ENCODE results near the gene EVC.

DNA sequence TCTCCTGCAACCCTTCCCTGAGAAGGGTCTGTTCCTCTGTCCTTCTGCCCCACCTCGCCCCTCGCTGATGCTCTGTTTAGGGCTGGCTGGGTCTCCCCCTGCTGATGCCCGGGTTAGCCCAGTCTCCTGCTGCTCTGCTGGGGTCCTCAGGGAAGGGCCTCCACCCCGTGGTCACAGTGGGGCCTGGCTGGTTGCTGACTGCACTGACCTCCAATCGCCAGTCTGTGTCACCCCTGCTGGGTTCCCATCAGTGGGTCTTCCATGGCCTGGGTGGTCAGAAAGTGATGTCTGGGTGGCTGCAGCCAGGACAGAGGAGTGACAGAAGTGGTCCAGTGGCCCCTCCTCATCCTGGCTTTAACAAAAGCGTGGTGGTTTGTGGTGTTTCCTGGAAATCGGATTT lies 44.7 kb downstream of the EVC start:
- no peak for TF ChIP-seq POLR2A (IDR thresholded peaks at IDR 0.05)
- TF ChIP-seq, protein P1, sequence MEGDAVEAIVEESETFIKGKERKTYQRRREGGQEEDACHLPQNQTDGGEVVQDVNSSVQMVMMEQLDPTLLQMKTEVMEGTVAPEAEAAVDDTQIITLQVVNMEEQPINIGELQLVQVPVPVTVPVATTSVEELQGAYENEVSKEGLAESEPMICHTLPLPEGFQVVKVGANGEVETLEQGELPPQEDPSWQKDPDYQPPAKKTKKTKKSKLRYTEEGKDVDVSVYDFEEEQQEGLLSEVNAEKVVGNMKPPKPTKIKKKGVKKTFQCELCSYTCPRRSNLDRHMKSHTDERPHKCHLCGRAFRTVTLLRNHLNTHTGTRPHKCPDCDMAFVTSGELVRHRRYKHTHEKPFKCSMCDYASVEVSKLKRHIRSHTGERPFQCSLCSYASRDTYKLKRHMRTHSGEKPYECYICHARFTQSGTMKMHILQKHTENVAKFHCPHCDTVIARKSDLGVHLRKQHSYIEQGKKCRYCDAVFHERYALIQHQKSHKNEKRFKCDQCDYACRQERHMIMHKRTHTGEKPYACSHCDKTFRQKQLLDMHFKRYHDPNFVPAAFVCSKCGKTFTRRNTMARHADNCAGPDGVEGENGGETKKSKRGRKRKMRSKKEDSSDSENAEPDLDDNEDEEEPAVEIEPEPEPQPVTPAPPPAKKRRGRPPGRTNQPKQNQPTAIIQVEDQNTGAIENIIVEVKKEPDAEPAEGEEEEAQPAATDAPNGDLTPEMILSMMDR (IDR thresholded peaks at IDR 0.05) = no peak
- TF ChIP-seq EP300 (IDR thresholded peaks at IDR 0.05) = no peak

All from tibial nerve (tissue), 4 donors.